Measurements from ENCODE around the gene SLX4IP.
"Not testable (repeated sequence)": the region's sequence is repeated elsewhere in the genome, so short reads cannot be mapped to it uniquely, and the experiment has no call there.

Gene SLX4IP

GRCh38 chr20:10415013-10415650 is 20.0 kb upstream of the SLX4IP start:
- no peak overlapping the region for H3K4me3 ChIP-seq (replicated peaks; ENCODE audit: low read depth, low read length)
- no peak for DNase-seq (ENCODE audit: extremely low read depth, low read depth)
- TF ChIP-seq, protein P1, sequence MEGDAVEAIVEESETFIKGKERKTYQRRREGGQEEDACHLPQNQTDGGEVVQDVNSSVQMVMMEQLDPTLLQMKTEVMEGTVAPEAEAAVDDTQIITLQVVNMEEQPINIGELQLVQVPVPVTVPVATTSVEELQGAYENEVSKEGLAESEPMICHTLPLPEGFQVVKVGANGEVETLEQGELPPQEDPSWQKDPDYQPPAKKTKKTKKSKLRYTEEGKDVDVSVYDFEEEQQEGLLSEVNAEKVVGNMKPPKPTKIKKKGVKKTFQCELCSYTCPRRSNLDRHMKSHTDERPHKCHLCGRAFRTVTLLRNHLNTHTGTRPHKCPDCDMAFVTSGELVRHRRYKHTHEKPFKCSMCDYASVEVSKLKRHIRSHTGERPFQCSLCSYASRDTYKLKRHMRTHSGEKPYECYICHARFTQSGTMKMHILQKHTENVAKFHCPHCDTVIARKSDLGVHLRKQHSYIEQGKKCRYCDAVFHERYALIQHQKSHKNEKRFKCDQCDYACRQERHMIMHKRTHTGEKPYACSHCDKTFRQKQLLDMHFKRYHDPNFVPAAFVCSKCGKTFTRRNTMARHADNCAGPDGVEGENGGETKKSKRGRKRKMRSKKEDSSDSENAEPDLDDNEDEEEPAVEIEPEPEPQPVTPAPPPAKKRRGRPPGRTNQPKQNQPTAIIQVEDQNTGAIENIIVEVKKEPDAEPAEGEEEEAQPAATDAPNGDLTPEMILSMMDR (IDR thresholded peaks at IDR 0.05; ENCODE audit: low read depth, low read length, missing control alignments), result no peak

DNA sequence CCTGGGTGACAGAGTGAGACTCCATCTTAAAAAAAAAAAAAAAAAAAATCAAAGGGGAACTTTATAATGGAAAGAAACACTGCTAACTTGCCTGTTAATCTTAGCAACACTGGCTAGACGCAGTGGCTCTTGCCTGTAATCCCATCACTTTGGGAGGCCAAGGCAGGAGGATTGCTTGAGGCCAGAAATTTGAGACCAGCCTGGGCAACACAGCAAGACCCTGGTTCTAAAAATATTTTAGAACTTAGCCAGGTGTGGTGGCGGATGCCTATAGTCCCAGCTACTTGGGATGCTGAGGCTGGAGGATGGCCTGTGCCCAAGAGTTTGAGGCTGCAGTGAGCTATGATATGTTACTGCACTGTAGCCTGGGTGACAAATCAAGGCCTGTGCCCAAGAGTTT is 17.9 kb upstream of the SLX4IP start:
- DNase-seq (ENCODE audit: extremely low read depth, low read depth); H3K4me3 ChIP-seq (replicated peaks; ENCODE audit: low read depth, low read length): not testable (repeated sequence)

GRCh38 chr20:10419550-10420133 is 15.5 kb upstream of the SLX4IP start:
- no peak overlapping the region for H3K4me3 ChIP-seq (replicated peaks; ENCODE audit: low read depth, low read length)
- TF ChIP-seq, protein P1 (IDR thresholded peaks at IDR 0.05; ENCODE audit: low read depth, low read length, missing control alignments), result no peak
- no peak for DNase-seq (ENCODE audit: extremely low read depth, low read depth)

- TF ChIP-seq, protein P1 (IDR thresholded peaks at IDR 0.05; ENCODE audit: low read depth, low read length, missing control alignments), result no peak
- DNase-seq (ENCODE audit: extremely low read depth, low read depth), result no peak
- no peak overlapping the region for H3K4me3 ChIP-seq (replicated peaks; ENCODE audit: low read depth, low read length)
These were observed 11.4 kb upstream of the SLX4IP start for GRCh38 chr20:10423735-10424134.

- TF ChIP-seq, protein P1 (IDR thresholded peaks at IDR 0.05; ENCODE audit: low read depth, low read length, missing control alignments), result peak; percentile 88
- H3K4me3 ChIP-seq (replicated peaks; ENCODE audit: low read depth, low read length), result no peak overlapping the region
- DNase-seq (ENCODE audit: extremely low read depth, low read depth), result no peak
These were observed 7.9 kb upstream of the SLX4IP start for GRCh38 chr20:10427060-10427692.

DNA sequence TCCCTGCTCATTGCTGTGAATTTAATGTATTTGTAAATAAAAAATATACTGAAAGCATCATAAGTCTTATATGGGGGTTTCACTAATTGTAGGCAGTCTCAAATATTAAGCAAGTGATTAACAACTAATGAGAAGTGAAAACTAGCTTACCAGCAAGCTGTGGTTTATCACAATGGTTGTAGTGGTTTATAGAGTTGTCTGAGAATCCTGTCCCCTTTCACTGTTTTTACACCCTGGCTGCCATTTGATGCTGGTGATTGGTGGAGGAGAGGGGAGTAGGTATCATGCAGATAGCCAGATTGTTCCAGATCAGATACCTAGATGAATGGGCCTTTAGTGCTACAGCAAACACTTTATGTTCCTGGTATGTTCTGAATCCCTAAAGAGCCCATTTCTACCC is 7.1 kb upstream of the SLX4IP start:
- TF ChIP-seq, protein P1 (IDR thresholded peaks at IDR 0.05; ENCODE audit: low read depth, low read length, missing control alignments), result no peak

GRCh38 chr20:10429443-10429981 is 5.6 kb upstream of the SLX4IP start:
- no peak for DNase-seq (ENCODE audit: extremely low read depth, low read depth)
- no peak overlapping the region for H3K4me3 ChIP-seq (replicated peaks; ENCODE audit: low read depth, low read length)
- TF ChIP-seq, protein P1 (IDR thresholded peaks at IDR 0.05; ENCODE audit: low read depth, low read length, missing control alignments), result no peak

More for the DNA sequence above, 7.1 kb upstream of the SLX4IP start:
- H3K4me3 ChIP-seq (replicated peaks; ENCODE audit: low read depth, low read length), result no peak overlapping the region
- no peak for DNase-seq (ENCODE audit: extremely low read depth, low read depth)
